Measurements from ENCODE around the gene RPP14.
"Not testable (repeated sequence)": the region's sequence is repeated elsewhere in the genome, so short reads cannot be mapped to it uniquely, and the experiment has no call there.

The RPP14 gene

DNA sequence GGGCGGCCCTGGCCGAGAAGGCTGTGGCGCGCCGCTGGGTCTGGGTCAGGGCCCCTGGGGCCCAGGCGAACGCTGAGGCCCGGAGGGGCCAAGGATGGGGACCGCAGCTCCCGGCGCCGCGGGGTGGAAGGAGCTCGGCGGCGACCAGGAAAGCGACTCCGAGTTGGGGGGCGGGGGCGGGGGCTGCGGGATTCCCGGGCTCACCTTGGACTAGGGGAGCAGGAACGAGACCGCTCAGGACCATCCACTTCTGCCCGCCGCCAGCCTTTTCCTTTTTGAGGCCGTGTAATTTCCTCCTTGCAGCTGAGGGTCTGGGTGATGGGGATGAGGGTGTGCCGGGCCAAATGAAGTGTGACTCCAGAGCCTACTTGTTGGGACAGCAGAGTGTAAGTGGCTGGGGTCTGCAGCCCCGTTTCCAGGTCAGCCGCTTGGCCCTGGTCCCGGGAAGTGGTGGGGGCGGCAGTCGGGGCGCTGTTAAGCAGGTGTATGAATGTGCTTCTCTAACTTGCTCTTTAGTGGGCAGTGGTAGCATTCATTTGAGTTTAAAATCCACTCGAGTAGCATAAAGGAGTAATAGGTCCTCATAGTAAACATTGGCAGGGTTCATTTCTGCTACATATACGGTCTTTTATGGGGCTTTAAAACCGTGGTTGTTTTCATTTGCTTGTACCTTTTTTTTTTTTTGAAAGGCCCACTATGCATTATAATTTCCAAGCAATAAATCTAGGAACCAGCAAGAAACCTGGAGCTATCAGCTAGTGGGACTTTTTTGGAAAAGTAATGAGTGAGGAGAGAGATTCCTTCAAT, 27.4 kb downstream of the RPP14 start:
- DNase-seq: no peak

DNA sequence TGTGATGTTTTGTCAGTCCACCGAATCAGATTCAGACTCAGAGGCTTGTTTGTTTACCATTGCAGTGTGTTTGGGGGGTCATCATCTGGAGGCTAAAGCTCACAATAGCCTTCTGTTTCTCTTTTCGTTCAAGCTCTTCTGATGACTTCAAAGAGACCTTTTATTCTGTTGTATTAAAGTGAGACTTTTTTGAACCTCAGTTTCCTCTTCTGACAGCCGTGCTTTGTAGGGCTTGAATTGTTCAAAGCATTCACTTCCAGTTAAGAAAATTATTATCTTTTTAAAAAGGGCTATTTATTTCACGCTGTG, 27.9 kb downstream of the RPP14 start:
- DNase-seq: no peak

DNA sequence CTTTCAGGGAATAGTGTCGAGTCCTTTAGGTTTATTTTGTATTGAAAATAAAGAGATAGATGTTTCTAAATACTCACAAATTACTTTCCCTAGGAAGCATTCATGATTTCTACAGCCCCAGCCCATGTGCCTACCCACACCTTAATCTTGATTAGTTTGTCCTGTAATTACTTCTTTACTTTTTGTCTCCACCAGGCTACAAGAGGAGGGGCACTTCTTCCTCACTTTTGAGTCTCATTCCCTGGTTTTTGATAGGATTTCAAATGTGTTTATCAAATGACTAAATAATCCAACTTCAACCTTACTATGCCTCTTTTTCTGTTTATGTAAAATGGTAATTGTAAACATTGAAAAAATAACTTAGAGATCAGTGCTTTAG, 28.4 kb downstream of the RPP14 start:
- no peak for DNase-seq

DNA sequence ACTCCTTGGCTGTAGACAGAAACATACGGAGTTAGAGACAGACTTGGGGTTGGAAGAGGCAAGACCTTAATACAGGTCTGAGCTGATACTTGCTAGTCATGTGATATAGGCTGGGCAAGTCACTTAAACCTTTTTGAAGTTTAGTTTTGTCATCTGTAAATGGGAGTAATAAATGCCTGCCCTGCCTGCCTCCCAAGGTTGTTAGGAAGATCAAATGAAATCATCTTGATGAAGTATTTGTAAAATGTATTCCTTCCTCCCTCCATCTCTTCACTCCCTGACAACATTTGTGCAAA, 29.6 kb downstream of the RPP14 start:
- no peak for DNase-seq

DNA sequence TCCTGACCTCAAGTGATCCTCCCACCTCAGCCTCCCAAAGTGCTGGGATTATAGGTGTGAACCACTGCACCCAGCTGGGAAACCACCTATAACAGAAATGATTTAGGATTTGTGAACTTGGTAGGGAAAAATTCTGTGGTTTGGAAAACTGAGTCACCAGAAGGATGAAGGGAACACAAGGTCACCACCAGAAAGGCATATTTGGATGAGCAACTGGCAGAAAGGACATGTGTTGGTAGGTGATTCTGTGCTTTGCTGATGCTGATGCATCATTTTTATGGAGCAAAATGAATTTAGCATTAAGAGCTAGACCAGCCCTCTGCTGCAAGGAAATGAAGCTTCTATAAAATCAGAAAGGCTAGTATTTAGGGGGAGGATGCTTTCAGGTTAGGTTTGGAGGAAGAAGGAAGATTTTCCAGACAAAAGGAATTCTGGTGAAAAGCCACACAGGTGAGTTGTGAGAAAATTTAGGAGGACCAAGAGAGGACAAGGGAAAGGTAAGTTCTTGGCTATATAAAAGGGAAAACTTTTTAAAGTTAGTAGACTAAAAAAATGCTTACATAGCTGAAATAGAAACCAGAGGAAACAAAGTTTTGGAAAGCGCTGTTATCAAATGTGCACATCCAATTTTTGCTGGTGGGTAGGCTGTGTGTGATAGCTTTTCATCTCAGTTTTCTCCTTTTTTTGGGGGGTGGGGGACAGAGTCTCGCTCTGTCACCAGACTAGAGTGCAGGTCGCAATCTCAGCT, 30.3 kb downstream of the RPP14 start:
- DNase-seq: no peak

DNA sequence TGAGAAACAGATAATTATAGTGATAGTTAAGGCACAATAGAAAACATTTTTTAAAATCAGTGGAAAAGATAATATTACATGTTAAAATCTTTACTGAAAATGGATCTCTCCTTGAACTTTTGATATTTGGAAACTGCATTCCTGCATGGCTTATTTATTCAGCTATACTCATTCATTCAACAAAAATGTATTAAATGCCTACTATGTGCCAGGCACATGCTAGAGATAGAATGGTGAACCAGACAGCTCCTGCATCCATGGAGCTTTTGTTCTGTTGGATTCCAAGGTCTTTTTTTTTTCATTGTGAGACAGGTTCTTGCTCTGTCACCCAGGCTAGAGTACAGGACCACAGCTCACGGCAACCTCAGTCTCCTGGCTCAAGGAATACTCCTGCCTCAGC, 31.1 kb downstream of the RPP14 start:
- DNase-seq: no peak

DNA sequence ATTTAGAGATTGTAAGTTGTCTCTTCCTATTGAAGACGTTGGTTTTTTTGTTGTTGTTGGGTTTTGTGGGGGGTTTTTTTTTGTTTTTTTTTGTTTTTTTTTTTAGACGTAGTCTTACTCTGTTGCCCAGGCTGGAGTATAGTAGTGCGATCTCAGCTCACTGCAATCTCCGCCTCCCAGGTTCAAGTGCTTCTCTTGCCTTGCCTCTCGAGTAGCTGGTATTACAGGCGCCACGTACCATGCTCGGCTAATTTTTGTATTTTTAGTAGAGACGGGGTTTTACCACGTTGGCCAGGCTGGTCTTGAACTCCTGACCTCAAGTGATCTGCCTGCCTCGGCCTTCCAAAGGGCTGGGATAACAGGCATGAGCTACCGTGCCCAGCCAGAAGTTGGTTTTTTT, 33.1 kb downstream of the RPP14 start:
- not testable (repeated sequence) for DNase-seq

DNA sequence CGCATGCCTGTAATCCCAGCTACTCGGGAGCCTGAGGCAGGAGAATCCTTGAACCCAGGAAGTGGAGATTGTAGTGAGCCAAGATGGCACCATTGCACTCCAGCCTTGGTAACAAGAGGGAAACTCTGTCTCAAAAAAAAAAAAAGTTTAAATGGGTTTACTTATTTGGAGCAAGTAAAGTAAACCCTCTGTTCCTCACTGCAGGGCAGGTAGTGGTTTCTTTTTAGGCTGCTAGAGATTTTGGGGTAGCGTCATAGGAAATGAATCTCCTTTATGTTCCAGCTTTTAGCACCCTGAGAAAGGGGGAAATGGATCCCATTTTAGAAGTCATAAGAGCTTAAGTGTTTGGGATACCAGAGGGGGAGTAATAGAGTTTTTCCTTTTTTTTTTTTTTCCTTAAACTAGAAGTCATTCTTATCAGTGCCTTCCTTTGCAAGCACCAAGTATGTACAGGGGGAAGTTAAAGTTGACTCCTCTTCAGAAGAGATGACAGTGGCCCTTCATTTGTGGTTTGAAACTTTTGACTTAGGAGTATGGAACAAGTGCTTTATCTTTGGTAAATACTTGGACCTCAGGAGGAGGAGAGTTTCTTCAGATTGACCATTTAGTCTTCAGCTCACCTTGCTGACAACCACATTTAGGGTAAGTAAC, 34.7 kb downstream of the RPP14 start:
- no peak for DNase-seq

DNA sequence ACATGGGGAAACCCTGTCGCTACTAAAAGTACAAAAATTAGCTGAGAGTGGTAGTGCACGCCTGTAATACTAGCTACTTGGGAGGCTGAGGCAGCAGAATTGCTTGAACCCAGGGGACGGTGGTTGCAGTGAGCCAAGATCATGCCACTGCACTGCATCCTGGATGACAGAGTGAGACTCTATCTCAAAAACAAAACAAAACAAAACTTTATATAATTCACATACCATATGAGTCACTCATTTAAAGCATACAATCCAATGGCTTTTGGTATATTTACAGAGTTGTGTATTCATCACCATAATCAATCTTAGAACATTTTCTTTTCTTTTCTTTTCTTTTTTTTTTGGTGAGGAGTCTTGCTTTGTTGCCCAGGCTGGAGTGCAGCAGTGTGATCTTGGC, 35.3 kb downstream of the RPP14 start:
- DNase-seq: no peak

DNA sequence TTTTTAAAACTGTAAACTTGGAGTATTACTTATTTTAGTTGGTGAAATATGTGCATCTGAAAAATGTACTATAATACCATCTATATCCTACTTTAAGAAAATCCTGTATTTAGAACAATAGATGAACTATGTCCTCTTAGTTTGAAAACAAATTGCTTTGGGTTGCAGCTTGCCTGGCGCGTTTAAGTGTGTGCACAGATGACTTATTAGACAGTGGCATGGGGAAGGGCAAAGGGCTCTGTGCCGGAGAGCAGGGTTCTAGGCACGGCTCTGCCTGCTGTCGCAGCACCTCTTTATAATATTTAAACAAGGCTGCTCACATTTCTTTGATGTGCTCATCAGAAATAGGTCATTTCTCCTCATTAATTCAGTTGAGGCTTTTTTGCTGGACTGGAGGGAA, 36.6 kb downstream of the RPP14 start:
- DNase-seq: no peak

DNA sequence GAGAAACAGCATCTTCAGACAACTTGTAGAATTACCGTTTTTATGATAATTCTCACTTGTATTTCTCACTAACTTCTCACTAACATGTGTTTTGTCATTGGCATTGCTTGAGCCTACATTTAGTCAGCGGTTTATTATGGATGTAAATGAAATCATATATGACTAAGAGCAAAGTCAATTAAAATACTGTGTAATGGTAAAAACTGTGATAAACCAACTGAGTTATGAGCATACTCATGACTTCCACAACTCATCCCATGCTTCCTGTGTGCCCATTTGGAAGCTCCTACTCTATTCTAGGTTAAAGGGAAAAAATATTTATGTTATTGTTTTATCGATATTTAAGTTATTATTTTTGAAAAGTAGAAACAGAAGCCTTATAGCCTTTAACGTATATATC, 39.4 kb downstream of the RPP14 start:
- DNase-seq: no peak

DNA sequence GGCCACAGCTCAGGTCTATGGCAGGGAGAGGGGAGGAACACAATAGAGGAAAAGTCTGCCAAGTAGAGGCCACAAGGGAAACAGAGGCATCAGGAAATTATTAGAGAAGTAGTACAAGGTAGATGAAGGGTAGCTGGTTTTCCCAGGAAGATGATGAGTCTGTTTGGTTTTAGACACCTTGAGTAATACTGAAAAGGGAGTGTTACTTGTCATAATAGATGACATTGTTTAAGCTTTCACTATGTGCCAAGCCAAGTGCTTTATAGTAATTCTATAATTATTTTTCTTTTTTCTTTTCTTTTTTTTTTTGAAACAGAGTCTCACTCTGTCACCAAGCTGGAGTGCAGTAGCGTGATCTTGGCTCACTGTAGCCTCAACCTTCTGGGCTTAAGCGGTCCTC, 40.3 kb downstream of the RPP14 start:
- DNase-seq: no peak

DNA sequence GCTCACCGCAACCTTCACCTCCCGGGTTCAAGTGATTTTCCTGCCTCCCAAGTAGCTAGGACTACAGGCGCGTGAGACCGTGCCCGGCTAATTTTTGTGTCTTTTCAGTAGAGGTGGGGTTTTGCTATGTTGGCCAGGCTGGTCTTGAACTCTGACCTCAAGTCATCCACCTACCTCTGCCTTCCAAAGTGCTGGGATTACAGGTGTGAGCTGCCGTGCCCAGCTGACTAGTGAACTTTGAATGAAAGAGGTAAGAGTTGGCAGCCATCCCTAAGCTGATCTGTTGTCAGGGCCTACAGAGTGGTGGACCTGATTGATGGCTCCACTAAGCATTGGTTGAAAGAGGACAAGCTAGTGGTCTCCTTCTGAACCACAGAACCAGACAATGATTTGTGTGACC, 41.9 kb downstream of the RPP14 start:
- no peak for DNase-seq

DNA sequence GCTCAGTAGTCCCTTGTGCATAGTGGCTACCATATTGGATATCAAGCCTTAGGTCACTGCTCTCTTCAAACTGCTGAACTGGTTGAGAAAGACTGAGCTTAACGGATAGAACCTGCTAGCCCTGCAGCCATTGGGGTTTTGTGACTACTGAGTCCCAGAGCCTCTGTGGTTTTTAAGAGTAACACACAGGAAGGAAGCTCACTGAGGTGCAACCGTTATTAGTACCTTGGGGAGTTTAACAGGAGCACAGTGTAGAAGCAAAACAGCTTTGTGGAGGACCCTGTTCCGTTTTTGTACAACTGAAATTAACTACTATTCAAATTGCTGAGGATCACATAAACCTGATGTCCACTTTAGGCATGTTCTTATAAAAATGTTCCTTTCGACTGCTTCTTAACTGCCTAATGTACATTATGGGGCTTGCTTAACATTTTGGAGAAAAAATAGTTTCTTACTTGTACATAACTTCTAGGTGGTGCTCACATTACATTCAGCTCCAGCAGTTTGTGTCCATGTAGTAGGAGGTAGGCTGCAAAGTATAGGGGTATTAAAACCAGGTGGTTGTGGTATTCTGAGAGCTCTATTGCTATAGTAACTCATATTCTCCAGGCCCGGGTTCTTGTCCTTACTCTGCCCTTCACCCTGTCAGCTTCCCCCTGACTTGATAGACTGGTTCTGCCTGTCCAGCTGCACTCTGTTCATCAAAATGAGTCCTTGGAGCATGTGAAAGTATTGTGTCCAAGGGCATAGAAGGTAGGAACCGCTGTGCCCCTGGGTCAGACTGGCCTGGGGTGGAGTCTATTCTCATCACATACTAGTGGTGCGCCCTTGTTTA, 44.0 kb downstream of the RPP14 start:
- DNase-seq: no peak

DNA sequence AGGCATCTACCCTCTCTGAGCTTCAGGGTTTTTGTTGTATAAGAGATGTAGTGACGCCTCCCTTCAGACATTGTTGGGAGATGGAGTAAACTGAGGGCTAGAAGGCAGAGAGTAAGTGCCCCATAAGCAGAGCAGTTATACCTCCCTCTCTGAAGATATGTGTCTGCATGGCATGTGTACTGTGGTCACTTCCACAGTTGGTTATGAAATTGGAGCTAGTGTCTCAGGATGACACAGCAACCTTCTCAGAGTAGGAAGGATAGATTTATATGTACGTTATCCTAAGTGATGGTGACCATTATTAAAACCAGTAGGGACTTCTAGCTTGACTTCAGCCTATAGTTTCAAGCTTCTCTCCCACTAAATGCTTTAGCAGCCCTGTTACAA, 44.6 kb downstream of the RPP14 start:
- DNase-seq: no peak

DNA sequence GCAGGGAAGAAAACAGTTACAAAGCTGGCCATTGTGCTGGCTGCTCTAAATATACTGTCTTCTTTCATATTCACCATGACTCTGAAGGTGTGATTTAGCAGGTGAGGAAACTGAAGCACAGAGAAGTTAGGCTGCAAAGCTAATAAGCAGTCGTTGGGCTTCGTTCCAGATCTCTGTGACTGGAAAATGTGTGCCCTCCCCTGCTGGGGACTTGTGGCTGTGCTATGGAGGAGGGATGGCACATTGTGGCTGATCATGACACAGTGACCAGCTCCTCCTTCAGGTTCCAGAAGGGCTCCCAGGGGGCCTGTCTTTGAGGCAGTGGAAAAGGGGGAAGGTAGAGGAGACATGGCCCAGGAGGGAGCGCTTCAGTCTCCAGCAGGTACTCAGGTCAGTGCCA, 45.9 kb downstream of the RPP14 start:
- DNase-seq: no peak

DNA sequence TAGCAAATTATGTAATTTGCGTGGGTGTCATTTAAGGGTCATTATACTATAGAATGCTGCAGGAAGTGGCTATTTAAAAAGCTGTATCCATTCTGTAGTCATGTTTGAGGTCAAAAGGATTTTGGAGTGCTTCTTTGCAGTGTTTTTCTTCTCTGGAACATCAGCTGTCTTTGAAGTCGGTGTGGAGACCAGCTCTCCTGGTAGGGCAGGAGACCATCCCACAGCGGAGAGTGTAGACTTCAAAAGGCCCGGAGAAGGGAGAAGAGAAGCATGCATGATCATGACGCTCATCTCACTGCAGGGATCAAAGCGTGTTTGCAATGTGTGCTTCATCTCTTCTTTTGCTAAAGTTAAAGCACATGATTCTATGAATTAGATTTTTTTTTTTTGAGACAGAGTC, 46.6 kb downstream of the RPP14 start:
- no peak for DNase-seq

DNA sequence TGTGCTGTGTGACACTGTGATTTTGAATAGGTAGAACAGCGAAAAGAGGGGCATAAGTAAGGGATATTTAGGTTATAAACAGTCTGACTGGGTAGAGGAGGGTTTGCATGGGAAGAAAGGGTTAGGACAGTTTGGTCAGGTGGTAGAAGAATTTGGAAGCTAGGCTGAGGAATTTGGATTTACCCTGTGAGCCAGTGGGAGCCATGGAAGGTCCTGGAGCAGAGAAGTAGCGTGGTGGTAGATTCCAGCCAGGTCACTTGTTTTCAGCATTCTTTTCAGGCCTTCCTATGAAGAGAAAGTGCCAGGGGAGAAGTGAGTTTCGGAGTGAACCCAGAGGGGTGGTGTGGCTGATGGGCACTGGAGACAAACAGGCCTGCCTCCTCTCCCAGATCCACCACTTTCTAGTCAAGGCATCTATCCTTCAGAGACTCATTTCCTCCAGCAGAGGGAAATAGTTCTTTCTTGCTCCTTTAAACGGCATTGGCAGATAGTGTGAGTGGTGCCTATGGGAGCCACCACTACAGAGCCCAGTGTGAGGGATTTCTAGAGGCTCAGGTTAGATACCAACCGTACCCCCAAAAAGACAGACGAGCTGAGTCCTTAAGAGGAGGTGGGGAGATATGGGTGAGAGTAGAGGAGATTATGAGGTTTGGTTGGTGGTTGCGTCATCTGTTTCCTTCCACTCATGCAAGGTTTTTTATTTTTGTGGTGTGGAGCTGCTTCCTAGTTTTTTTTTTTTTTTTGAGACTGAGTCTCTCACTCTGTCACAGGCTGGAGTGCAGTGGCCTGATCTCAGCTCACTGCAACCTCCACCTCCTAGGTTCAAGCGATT, 47.9 kb downstream of the RPP14 start:
- DNase-seq: no peak

DNA sequence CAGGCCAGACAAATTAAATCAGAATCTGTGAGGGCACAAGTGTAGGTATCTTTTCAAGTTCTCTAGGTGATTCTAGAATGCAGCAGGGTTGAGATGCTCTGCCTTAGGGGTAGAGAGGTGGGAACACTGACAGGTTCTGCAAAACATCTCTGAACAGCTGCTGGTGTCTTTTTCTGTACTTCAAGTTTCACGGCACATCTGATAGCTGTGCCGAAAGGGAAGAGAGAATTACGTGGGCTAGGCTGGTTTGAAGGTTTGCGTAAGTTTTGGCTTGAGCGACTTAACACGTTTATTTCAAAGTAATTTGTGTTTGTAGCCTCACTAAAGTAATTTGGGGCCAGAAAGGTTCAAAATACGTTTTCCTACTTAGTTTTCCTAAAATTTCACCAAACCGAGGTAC, 49.1 kb downstream of the RPP14 start:
- DNase-seq: no peak

DNA sequence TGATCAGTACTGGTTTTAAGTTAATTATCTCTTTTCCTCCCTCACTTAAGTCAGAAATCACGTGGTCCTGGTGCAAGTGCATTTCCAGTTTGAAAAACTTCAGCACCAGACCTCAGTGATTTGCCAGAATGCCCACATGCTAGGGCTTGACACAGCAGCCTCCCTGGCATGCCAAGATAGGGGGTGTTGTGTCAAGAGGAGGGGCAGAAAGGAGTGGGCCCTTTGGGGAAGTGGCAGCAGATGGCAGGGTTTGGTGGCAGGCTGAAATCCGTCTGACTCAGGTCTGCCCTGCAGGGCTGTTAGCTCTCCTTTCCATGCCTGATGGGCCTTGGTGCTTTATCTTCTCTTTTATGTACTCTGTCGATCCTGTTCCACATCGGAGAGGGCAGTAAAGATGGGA, 50.0 kb downstream of the RPP14 start:
- peak; percentile 51 for DNase-seq

DNA sequence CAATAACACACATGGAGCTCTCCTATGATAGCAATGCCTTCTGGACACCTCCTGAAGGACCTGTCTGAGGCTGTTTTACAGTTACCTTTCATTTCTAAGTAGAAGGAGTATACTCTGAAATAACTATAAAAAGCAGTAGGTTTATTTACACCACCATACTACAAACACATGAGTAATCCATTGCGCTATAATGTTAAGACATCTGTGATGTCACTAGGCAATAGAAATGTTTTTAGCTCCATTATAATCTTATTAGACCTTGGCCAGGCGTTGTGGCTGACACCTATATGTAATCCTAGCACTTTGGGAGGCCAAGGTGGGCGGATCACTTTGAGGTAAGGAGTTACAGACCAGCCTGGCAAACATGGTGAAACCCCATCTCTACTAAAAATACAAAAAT, 51.4 kb downstream of the RPP14 start:
- DNase-seq: no peak

DNA sequence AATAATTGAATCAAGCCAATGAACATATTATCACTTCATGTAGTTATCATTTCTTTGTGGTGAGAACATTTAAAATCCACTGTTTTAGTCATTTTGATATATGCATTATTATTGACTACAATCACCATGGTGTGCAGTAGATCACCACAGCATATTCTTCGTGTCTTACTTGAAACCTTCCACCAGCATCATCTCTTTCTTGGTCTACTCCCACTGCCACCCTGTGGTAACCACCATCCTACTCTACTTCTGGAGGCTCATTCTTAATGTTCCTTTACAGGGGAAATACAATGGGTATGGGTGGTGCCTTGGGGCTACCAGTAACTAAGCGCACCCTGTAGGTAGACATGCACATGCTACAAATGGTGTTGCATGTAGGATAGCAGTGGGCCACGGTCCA, 52.0 kb downstream of the RPP14 start:
- DNase-seq: no peak

DNA sequence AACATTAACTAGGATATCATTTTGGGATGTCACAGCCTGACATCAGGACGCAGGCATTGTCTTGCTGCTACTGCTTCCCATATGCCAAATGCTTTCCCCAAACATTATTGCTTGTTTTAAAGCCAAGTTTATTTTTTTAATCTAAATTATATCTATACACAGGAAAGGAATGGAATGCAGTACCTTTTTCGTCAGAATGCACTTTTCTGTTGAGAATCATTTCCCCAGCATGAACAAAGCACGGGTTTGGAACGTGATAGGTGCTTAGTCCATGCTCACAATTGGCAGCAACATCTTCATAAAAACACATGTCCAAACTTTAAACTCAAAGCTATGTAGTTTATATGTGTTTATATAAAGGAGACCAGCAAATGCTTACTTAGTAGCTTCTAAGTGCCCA, 52.8 kb downstream of the RPP14 start:
- no peak for DNase-seq
